Cortex of kidney (tissue), 1 donor: ENCODE data around the gene PTDSS2.
"Not testable (repeated sequence)": the region's sequence is repeated elsewhere in the genome, so short reads cannot be mapped to it uniquely, and the experiment has no call there.

Experiments
- DNase-seq: peaks from one replicate; lab custom pipeline; 2025; lab: John Stamatoyannopoulos, UW

PTDSS2 gene

GRCh38 chr11:413120-414081, 36.7 kb upstream of the PTDSS2 start:
- no peak for DNase-seq

DNA sequence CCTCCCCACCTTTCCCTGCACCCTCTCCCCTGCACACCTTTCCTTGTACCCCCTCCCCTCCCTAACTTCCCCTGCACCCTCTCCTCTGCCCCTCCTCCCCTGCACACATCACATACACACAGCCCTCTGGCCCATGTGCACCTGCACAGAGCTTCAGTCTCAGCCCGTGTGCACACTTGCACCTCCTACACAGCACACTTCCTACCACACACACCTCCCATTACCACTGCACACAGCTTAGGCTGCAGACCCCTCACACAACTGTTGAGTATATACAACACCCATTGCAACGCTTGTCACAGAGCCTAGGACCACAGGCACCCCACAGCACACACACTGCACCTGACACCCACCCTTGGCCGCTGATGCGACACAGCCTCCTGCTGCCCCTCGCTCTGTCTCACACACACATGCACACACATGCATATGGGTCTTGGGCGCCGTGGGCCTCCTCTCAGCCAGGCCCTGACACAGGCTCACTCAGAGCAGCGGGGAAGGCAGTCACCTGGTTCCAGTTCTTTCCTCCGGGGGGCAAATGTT, 35.7 kb upstream of the PTDSS2 start:
- DNase-seq = no peak

GRCh38 chr11:415640-416041, 34.4 kb upstream of the PTDSS2 start:
- DNase-seq = no peak

DNA sequence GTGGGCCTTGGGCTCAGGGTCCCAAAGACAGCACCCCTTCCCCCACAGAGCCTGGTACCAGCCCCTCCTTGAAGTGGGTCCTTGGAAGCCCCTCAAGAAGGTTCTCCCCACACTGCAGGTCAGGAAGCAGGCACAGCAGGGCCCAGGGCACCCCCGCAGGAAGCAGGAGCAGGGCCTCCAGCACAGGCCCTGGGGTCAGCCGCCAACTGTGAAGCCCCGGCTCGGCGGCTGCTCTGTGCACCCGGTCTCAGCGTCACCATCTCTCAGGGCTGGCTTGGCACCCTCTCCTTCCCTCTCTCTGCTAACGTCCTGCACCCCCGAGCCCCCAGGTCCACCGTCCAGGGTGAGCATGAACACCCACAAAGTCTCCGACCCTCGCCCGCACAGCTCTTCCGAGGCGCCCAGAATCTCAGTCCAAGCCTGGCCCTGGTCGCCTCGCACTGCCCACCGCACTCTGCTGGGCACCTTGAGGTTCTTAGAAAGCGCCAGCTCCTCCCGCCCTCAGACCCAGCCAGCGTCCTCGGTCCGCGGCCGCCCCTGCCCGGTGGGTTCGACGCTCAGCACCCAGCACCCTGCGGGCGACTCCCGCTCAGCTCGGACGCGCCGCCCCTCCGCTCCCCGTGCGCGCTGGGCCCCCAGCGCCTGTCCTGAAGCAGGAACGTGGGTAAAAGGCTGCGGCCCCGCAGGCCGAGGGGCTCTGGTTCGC, 33.9 kb upstream of the PTDSS2 start:
- DNase-seq = no peak

- DNase-seq = no peak
These were observed 33.1 kb upstream of the PTDSS2 start for GRCh38 chr11:416757-417621.

GRCh38 chr11:417652-418342, 32.3 kb upstream of the PTDSS2 start:
- no peak for DNase-seq

GRCh38 chr11:418343-419247, 31.5 kb upstream of the PTDSS2 start:
- no peak for DNase-seq

GRCh38 chr11:419248-420005, 30.7 kb upstream of the PTDSS2 start:
- no peak for DNase-seq

DNA sequence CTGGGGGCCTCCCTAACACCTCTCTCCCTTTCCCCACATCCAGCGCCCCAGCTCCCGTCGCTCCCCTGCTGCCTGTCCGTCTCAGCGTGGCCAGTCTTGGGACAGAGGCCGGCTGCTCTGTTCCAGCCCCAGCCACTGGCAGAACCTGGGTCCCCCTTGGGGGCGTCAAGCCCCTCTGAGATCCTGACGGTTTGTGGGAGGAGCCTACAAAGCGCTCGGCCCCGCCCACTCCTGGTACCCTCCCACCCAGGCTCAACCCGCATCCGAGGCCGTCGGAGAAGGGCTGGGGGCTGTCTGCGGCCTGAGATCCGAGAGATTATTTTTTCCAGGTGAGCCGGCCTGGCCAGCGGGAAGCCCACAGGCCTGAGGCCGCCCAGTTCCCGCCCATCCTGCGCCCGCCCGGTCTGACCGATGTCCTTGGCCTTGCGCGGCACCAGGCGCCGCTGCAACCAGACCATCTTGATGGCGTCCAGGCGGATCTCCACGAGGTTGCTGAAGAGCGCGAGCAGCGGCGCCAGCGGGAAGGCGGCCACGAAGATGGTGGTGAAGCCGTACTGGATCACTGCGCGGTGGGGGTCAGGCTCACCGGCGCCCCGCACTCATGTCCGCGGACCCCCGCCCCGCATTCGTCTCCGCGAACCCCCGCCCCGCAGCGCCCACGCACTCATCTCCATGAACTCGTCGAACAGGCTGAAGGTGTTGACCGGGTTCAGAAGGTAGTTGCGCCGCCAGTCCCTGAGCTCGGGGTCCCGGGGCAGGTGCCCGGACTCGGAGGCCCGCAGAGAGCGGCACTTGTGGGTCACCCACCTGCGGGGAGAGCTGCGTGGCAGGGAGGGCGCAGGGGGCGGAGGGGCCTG, 29.8 kb upstream of the PTDSS2 start:
- no peak for DNase-seq

DNA sequence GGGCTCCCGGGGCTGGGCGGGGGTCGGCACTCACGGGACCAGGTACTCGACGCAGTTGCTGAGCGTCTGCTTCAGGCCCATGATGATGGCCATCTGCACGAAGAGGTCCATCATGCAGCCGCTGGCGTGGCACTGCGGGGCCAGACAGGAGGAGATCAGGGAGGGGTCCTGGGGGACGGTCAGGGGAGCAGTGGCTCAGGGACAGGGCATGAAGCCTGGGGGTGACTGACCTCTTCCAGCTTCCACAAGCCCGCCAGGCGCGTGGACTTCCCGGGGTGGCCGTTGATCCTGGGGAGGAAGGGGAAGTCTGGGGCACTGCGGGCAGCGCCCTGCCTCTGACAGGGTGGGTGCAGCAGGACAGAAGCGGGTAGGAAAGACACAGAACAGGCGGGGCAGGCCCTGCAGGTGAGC, 29.2 kb upstream of the PTDSS2 start:
- DNase-seq = no peak

DNA sequence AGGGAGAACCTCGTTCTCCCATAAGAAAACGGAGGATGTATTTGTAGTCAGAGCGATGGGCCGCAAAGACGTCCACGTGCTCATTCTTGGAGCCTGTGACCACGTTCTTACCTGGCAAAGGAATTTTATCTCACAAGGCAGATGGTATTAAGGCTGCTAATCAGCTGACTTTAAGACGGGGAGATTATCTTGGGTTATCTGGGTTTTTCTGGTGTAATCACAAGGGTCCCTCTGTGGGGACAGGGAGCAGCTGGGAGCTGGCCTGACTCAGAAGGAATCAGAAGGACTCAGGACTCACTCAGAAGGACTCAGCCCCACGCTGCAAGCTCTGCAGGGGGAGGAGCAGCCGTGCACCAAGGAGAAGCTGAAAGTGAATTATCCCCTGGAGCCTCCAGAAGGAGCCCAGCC, 27.8 kb upstream of the PTDSS2 start:
- DNase-seq = no peak

DNA sequence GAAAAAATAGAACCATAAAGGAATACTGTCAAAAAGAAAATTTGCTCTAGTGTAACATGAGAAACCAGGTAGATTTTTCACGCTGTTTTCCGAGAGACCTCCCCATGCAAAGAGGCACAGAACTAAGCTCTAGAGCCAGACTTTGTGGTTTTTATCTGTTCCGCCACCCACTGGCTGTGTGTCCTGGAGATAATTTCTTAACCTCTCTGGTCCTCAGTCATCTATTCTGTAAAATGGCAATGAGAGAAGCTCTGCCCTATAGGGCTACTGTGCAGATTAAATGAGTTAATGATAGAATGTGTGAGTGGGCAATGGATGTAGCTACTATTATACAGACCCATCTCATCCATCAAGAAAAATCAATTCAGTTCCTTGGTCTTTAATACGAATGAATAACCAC, 25.8 kb upstream of the PTDSS2 start:
- DNase-seq = no peak

- not testable (repeated sequence) for DNase-seq
These were observed 25.3 kb upstream of the PTDSS2 start for GRCh38 chr11:424766-425165.

- DNase-seq = no peak
These were observed 24.8 kb upstream of the PTDSS2 start for GRCh38 chr11:425301-425700.

GRCh38 chr11:426851-427250, 23.2 kb upstream of the PTDSS2 start:
- DNase-seq = no peak

DNA sequence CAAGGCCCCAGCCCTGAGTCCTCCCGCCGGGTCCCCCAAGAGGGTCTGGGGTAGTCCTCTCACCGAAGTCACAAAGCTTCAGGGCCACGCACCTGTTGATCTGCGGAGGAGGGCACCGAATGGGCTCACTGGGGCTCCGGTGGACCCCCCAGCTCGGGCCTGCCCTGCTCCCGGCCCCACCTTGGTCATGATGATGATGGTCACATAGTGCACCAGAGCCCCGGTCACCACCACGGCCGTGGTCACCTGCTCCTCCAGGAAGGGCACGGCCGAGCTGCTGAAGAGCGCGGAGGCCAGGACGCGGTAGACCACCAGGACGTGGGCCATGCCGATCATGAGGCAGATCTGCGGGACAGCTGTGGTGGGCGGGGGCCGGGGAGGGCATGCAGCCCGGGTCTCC, 21.8 kb upstream of the PTDSS2 start:
- no peak for DNase-seq

DNA sequence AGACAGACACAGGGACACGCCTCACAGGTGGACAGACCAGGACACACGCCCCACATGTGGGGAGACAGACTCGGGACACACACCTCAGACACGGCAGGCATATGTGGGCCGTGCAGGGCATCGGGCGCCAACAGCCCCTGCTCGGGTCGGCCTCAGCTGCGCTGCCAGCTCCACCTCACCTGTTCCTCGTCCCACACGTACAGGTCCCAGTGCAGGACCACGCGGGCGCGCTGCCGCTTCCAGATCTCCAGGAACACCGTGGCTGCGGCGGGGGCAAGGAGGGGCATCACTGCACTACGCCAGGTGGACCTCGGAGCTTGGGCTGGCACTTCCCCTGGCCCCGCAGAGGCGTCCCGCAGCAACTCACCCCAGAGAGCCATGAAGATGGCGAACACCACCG, 20.7 kb upstream of the PTDSS2 start:
- no peak for DNase-seq

DNA sequence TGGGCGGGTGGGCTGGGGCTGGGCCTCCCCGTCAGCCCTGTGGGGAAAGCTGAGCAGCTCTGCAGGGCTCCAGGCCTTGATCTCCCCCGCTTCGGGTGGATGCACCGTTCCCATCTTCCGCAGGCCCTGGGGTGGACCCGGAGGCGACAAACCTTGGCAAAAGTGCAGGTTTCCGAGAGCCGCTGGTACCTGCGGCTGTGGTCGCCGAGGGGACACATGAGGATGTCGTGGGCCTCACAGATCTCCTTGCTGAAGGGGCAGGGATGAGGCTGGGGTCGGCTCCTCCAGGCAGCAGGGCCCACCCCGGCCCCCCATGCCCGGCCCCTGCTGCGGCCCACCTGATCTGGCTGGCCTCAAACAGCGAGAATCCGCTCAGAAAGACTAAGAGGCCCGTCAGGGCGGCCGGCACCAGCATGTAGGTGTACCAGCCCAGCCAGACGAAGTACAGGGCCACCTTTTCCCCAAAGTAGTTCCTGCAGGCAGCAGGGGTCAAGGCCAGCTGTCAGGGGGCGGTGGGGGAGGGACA, 20.1 kb upstream of the PTDSS2 start:
- DNase-seq = no peak
